HEK293 (cell line): Measurements from ENCODE around the gene S1PR4.

Experiments
- CTCF ChIA-PET: fragments of 350-600 bp; formaldehyde crosslinking; extraction: SDS; loops from one replicate; lab custom pipeline; 2021; ENCODE audit warnings: antibody characterized with exemption; lab: Yijun Ruan, JAX
- POLR2A ChIA-PET: fragments of 300-600 bp; formaldehyde crosslinking; extraction: SDS; loops from one replicate; lab custom pipeline; 2020; ENCODE audit warnings: antibody characterized with exemption, inconsistent platforms; lab: Yijun Ruan, JAX
- H3K27ac ChIP-seq: fragments of 200-500 bp; sonication (Bioruptor generic); 2 replicates; pipeline ENCODE4 v1.5.1; 2014; ENCODE audit warnings: low read depth, low read length, control low read depth, inconsistent platforms; ENCODE audit errors: extremely low read depth
- H3K36me3 ChIP-seq, 2 experiments: fragments of 200-500 bp in 1 of 2; sonication (Bioruptor generic) in 1 of 2; 1 replicate in 1 of 2; 2 replicates in 1 of 2; pipeline ENCODE4 v1.5.1; 2014 to 2017; ENCODE audit warnings: inconsistent platforms in 2 of 2, low read length in 2 of 2; ENCODE audit not compliant: control insufficient read depth in 2 of 2, insufficient read depth in 1 of 2
- H3K4me1 ChIP-seq: fragments of 200-500 bp; sonication (Bioruptor generic); 2 replicates; pipeline ENCODE4 v1.5.1; 2014; ENCODE audit warnings: mild to moderate bottlenecking, low read length, inconsistent platforms; ENCODE audit not compliant: control insufficient read depth, insufficient read depth
- H3K4me3 ChIP-seq: 2 replicates; pipeline ENCODE4 v1.5.1; 2011; ENCODE audit warnings: low read depth, mild to moderate bottlenecking, control low read depth, low read length, moderate library complexity
- H3K9me3 ChIP-seq: fragments of 200-500 bp; sonication (Bioruptor generic); 2 replicates; pipeline ENCODE4 v1.5.1; 2014; ENCODE audit warnings: low read depth, low read length, inconsistent platforms; ENCODE audit not compliant: control insufficient read depth, insufficient read depth
- FEZF1 ChIP-seq: fragments of 450-650 bp; formaldehyde crosslinking; IDR thresholded peaks from 2 replicates; pipeline ENCODE4 v1.5.1; 2016; ENCODE audit warnings: missing biosample characterization, missing genetic modification characterization
- GLI2 ChIP-seq: fragments of 450-650 bp; formaldehyde crosslinking; IDR thresholded peaks from 2 replicates; pipeline ENCODE4; 2017; ENCODE audit warnings: missing biosample characterization, missing genetic modification characterization, low read depth, borderline replicate concordance
- GLIS1 ChIP-seq: fragments of 450-650 bp; formaldehyde crosslinking; IDR thresholded peaks from 2 replicates; pipeline ENCODE4 v1.5.1; 2016; ENCODE audit warnings: missing biosample characterization, missing genetic modification characterization
- GLIS2 ChIP-seq: fragments of 450-650 bp; formaldehyde crosslinking; IDR thresholded peaks from 2 replicates; pipeline ENCODE4 v1.5.1; 2016; ENCODE audit warnings: missing biosample characterization, missing genetic modification characterization
- KLF8 ChIP-seq: fragments of 450-650 bp; formaldehyde crosslinking; IDR thresholded peaks from 2 replicates; pipeline ENCODE4 v1.5.1; 2016; ENCODE audit warnings: missing biosample characterization, missing genetic modification characterization
- OVOL3 ChIP-seq: fragments of 450-650 bp; formaldehyde crosslinking; IDR thresholded peaks from 2 replicates; pipeline ENCODE4 v1.5.1; 2016; ENCODE audit warnings: missing biosample characterization, missing genetic modification characterization
- SCRT2 ChIP-seq: fragments of 450-650 bp; formaldehyde crosslinking; IDR thresholded peaks from 2 replicates; pipeline ENCODE4 v1.5.1; 2016; ENCODE audit warnings: missing biosample characterization, missing genetic modification characterization
- SP7 ChIP-seq: fragments of 450-650 bp; formaldehyde crosslinking; IDR thresholded peaks from 2 replicates; pipeline ENCODE4 v1.5.1; 2016; ENCODE audit warnings: missing biosample characterization, missing genetic modification characterization
- YY1 ChIP-seq: fragments of 450-650 bp; formaldehyde crosslinking; IDR thresholded peaks from 2 replicates; pipeline ENCODE4 v1.5.1; 2018; ENCODE audit warnings: missing biosample characterization, missing genetic modification characterization
- ZIC2 ChIP-seq: fragments of 450-650 bp; formaldehyde crosslinking; IDR thresholded peaks from 2 replicates; pipeline ENCODE4 v1.5.1; 2016; ENCODE audit warnings: missing biosample characterization, missing genetic modification characterization
- ZNF202 ChIP-seq: fragments of 450-650 bp; formaldehyde crosslinking; IDR thresholded peaks from 2 replicates; pipeline ENCODE4 v1.5.1; 2016; ENCODE audit warnings: missing biosample characterization, missing genetic modification characterization, borderline replicate concordance
- ZNF211 ChIP-seq: fragments of 450-650 bp; formaldehyde crosslinking; IDR thresholded peaks from 2 replicates; pipeline ENCODE4 v1.5.1; 2016; ENCODE audit warnings: low read depth, missing biosample characterization, missing genetic modification characterization
- ZNF223 ChIP-seq: fragments of 450-650 bp; formaldehyde crosslinking; IDR thresholded peaks from 2 replicates; pipeline ENCODE4 v1.5.1; 2016; ENCODE audit warnings: missing biosample characterization, missing genetic modification characterization
- ZNF248 ChIP-seq: fragments of 450-650 bp; formaldehyde crosslinking; IDR thresholded peaks from 2 replicates; pipeline ENCODE4 v1.5.1; 2017; ENCODE audit warnings: missing biosample characterization, missing genetic modification characterization
- ZNF274 ChIP-seq, 2 experiments: fragments of 200-500 bp in 1 of 2; fragments of 450-650 bp in 1 of 2; sonication (Bioruptor generic) in 1 of 2; formaldehyde crosslinking in 1 of 2; IDR thresholded peaks; 2 replicates each; pipeline versions ENCODE4 v1.5.1 to v1.6.1; 2014 to 2016; ENCODE audit warnings: borderline replicate concordance in 1 of 2, inconsistent platforms in 1 of 2, low read length in 1 of 2, missing biosample characterization in 1 of 2, missing genetic modification characterization in 1 of 2
- ZNF394 ChIP-seq: fragments of 450-650 bp; formaldehyde crosslinking; IDR thresholded peaks from 2 replicates; pipeline ENCODE4 v1.5.1; 2016; ENCODE audit warnings: missing biosample characterization, missing genetic modification characterization, mild to moderate bottlenecking, moderate library complexity, borderline replicate concordance
- ZNF48 ChIP-seq: fragments of 450-650 bp; formaldehyde crosslinking; IDR thresholded peaks from 2 replicates; pipeline ENCODE4 v1.5.1; 2016; ENCODE audit warnings: missing biosample characterization, missing genetic modification characterization
- ZNF513 ChIP-seq: fragments of 450-650 bp; IDR thresholded peaks from 2 replicates; pipeline ENCODE4 v1.5.1; 2018; ENCODE audit warnings: missing biosample characterization, missing genetic modification characterization
- ZNF558 ChIP-seq: fragments of 450-650 bp; formaldehyde crosslinking; IDR thresholded peaks from 2 replicates; pipeline ENCODE4 v1.5.1; 2016; ENCODE audit warnings: missing biosample characterization, missing genetic modification characterization
- ZNF600 ChIP-seq: fragments of 450-650 bp; formaldehyde crosslinking; IDR thresholded peaks from 2 replicates; pipeline ENCODE4 v1.5.1; 2016; ENCODE audit warnings: missing biosample characterization, missing genetic modification characterization
- ZNF629 ChIP-seq: fragments of 450-650 bp; formaldehyde crosslinking; IDR thresholded peaks from 2 replicates; pipeline ENCODE4 v1.5.1; 2017; ENCODE audit warnings: missing biosample characterization, missing genetic modification characterization
- TF ChIP-seq, protein P1 (sequence below): fragments of 450-650 bp; formaldehyde crosslinking; IDR thresholded peaks from 2 replicates; pipeline ENCODE4 v1.5.1; 2016; ENCODE audit warnings: missing biosample characterization, missing genetic modification characterization
- TF ChIP-seq, protein P2 (sequence below): sonication (generic); formaldehyde crosslinking; IDR thresholded peaks from 2 replicates; pipeline ENCODE4 v1.8.1; 2022; ENCODE audit warnings: mild to moderate bottlenecking, moderate library complexity, missing genetic modification reagents
- TF ChIP-seq, protein P3 (sequence below): fragments of 450-650 bp; formaldehyde crosslinking; IDR thresholded peaks from 2 replicates; pipeline ENCODE4 v1.5.1; 2016; ENCODE audit warnings: missing biosample characterization, missing genetic modification characterization
- TF ChIP-seq, protein P4 (sequence below): fragments of 450-650 bp; formaldehyde crosslinking; IDR thresholded peaks from 2 replicates; pipeline ENCODE4 v1.5.1; 2017; ENCODE audit warnings: missing biosample characterization, mild to moderate bottlenecking, missing genetic modification characterization, moderate library complexity

The S1PR4 gene

DNA sequence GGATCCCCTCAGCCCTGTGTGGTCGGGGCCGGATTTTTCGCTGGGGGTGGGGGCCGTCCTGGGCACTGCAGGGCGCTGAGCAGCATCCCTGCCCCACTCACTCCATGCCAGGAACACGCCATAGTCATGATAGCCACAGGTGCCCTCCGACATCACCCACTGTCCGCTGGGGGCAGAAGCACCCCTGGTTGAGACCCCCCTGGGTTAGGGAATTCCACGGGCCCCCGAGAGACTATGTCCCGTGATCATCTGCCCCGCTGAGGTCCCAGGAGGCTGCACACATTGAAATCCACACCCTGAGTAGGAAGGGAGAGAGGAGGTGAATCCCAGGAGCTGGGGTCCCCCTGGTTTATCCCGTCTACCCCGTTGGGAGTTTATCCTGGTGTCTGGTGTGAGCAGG, 23.3 kb downstream of the S1PR4 start:
- peak; percentile 70 for TF ChIP-seq GLIS1 (tag by site-specific recombination)
- no peak for TF ChIP-seq YY1 (tag by site-specific recombination)
- no peak for TF ChIP-seq ZNF600 (tag by site-specific recombination)
- TF ChIP-seq, protein P1, sequence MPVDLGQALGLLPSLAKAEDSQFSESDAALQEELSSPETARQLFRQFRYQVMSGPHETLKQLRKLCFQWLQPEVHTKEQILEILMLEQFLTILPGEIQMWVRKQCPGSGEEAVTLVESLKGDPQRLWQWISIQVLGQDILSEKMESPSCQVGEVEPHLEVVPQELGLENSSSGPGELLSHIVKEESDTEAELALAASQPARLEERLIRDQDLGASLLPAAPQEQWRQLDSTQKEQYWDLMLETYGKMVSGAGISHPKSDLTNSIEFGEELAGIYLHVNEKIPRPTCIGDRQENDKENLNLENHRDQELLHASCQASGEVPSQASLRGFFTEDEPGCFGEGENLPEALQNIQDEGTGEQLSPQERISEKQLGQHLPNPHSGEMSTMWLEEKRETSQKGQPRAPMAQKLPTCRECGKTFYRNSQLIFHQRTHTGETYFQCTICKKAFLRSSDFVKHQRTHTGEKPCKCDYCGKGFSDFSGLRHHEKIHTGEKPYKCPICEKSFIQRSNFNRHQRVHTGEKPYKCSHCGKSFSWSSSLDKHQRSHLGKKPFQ (tag by site-specific recombination): no peak
- TF ChIP-seq ZNF211 (tag by site-specific recombination): no peak
- no peak for TF ChIP-seq ZNF274 (IDR thresholded peaks at IDR 0.05; ENCODE audit: low read length)
- no peak for TF ChIP-seq ZNF274 (tag by site-specific recombination; IDR thresholded peaks at IDR 0.05; ENCODE audit: borderline replicate concordance)
- TF ChIP-seq ZNF394 (tag by site-specific recombination): no peak
- TF ChIP-seq GLIS2 (tag by site-specific recombination): peak; percentile 49; the same call in 1 of the 2 replicates
- peak; percentile 34; the same call in 1 of the 2 replicates for TF ChIP-seq ZIC2 (tag by site-specific recombination)
- TF ChIP-seq, protein P2, sequence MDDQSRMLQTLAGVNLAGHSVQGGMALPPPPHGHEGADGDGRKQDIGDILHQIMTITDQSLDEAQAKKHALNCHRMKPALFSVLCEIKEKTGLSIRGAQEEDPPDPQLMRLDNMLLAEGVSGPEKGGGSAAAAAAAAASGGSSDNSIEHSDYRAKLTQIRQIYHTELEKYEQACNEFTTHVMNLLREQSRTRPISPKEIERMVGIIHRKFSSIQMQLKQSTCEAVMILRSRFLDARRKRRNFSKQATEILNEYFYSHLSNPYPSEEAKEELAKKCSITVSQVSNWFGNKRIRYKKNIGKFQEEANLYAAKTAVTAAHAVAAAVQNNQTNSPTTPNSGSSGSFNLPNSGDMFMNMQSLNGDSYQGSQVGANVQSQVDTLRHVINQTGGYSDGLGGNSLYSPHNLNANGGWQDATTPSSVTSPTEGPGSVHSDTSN (CRISPR knock-in tag): no peak
- no peak for TF ChIP-seq ZNF202 (tag by site-specific recombination)
- TF ChIP-seq SCRT2: 0 out of 2 replicates have a peak, but pooled peaks have one; percentile 16
- TF ChIP-seq ZNF48: no peak
- TF ChIP-seq, protein P3, sequence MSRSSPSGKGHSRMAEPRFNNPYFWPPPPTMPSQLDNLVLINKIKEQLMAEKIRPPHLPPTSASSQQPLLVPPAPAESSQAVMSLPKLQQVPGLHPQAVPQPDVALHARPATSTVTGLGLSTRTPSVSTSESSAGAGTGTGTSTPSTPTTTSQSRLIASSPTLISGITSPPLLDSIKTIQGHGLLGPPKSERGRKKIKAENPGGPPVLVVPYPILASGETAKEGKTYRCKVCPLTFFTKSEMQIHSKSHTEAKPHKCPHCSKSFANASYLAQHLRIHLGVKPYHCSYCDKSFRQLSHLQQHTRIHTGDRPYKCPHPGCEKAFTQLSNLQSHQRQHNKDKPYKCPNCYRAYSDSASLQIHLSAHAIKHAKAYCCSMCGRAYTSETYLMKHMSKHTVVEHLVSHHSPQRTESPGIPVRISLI (tag by site-specific recombination): no peak
- TF ChIP-seq KLF8 (tag by site-specific recombination): no peak
- TF ChIP-seq GLI2 (tag by site-specific recombination): no peak
- no peak for TF ChIP-seq ZNF513 (tag by site-specific recombination)
- no peak for TF ChIP-seq ZNF629 (tag by site-specific recombination)
- TF ChIP-seq SP7: no peak

DNA sequence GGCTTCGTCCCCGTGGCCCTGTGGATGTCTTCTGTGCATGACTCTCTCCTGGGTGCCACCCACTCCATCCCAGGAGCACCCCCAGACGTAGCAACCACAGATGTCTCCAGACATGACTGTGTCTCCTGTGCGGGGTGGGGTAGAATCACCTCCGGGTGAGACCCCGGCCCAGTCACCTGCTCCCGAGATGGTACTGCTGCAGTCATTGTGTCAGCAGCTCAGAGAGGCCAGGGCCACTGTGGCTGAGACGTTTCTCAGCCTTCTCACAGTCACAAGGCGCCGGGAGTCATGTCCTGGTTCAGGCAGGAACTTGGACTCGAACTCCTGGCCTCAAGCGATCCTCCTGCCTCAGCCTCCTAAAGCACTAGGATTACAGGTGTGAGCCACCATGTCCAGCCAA, 23.8 kb downstream of the S1PR4 start:
- Histone ChIP-seq H3K4me1 (no peaks in the 10 kb centered on the region), H3K9me3 (no peaks in the 10 kb centered on the region), H3K27ac (no peak overlapping the region), H3K36me3 (peaks cover 7 to 69% of the 10 kb centered on the region in 2 experiments; a peak in 2 of 3 replicates), H3K4me3 (no peak overlapping the region)
- ChIA-PET POLR2A (no interaction called here), CTCF (no interaction called here)
- TF ChIP-seq ZNF558 (tag by site-specific recombination) (no peak), ZNF248 (tag by site-specific recombination) (no peak), FEZF1 (tag by site-specific recombination) (no peak), KLF8 (tag by site-specific recombination) (no peak), ZNF223 (tag by site-specific recombination) (no peak), OVOL3 (no peak)
- TF ChIP-seq, protein P4, sequence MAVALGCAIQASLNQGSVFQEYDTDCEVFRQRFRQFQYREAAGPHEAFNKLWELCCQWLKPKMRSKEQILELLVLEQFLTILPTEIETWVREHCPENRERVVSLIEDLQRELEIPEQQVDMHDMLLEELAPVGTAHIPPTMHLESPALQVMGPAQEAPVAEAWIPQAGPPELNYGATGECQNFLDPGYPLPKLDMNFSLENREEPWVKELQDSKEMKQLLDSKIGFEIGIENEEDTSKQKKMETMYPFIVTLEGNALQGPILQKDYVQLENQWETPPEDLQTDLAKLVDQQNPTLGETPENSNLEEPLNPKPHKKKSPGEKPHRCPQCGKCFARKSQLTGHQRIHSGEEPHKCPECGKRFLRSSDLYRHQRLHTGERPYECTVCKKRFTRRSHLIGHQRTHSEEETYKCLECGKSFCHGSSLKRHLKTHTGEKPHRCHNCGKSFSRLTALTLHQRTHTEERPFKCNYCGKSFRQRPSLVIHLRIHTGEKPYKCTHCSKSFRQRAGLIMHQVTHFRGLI (tag by site-specific recombination): no peak

More for the DNA sequence above, 23.3 kb downstream of the S1PR4 start:
- Histone ChIP-seq H3K9me3 (no peaks in the 10 kb centered on the region), H3K27ac (no peak overlapping the region), H3K4me3 (no peak overlapping the region), H3K36me3 (peaks cover 6 to 68% of the 10 kb centered on the region in 2 experiments; a peak in 2 of 3 replicates), H3K4me1 (no peaks in the 10 kb centered on the region)
- CTCF ChIA-PET: no interaction called here
- POLR2A ChIA-PET: no interaction called here
